Epidermal melanocyte (primary cell): ENCODE results near the gene FBXL5.

ENCODE experiments used
- DNase-seq: peaks from one replicate; pipeline ENCODE4 v3.0.0; 2011; ENCODE audit warnings: low spot score; ENCODE audit not compliant: insufficient read length

The FBXL5 gene

DNA sequence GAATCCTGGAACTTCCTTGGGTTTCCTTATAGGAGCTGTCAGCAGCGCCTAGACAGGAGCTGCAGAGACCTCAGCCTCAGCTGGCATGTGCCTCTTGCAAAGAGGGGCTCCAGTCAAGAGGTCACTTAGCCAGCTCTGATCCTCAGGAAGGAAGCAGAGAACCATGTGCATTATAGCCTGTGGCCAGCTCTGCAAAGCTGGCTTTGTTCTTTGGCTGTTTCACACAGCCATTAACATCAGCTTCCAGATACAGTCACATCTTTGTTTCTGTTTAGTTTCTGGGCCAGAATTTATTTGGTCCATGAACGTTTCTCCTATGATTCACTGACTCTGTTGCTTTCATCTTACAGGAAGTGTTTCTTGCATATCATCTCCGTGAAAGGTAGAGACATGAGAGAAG is 93.0 kb downstream of the FBXL5 start:
- peak; percentile 58 for DNase-seq

DNA sequence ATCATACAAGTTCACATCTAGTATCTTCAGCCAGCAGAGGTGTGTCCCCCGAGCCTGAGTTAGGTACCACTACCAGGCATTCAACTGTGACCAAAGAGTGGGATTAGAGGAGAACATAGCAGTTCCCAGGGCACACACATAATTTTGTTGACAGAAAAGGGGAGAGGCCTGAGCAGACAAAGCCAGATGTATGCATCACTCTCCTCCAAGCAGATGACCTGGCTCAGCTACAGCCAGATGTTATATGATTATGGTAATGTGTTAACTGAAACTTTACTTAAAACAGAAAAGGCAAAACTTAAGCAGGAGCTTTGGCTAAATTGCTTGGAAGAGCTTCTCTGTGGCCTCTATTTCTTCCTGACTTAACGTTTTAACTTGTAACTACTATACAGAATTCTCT is 96.6 kb downstream of the FBXL5 start:
- DNase-seq: no peak

- DNase-seq: no peak
Measured at GRCh38 chr4:15557786-15558550, 97.2 kb downstream of the FBXL5 start.

DNA sequence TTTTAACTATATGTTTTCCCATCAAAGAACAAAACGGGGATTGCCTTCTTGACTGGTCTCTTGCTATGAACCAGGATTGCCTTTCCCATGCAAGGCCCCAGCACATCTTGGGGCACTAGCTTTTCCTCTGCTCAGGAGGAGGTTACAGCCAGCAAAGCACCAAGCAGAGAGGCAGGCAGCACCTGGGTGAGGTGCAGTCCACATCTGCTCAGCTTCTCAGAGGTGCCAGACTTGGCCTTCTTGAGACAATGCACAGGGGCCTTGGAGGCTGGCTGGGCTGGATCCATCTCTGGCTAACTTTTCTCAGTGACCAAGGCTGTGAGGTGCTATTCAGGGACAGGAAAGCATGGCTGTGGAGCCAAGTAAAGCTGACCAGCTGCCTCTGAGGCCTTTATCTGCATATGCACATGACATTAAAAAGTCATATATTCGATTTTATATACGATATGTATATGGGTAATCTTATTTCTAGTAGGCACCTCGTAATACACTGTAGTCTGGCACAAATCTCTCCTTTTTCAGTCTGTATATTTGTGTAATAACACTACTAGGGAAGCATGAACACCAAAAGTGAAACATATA is 98.6 kb downstream of the FBXL5 start:
- DNase-seq: no peak
